Measurements from ENCODE around the gene LCN10.

The LCN10 gene

DNA sequence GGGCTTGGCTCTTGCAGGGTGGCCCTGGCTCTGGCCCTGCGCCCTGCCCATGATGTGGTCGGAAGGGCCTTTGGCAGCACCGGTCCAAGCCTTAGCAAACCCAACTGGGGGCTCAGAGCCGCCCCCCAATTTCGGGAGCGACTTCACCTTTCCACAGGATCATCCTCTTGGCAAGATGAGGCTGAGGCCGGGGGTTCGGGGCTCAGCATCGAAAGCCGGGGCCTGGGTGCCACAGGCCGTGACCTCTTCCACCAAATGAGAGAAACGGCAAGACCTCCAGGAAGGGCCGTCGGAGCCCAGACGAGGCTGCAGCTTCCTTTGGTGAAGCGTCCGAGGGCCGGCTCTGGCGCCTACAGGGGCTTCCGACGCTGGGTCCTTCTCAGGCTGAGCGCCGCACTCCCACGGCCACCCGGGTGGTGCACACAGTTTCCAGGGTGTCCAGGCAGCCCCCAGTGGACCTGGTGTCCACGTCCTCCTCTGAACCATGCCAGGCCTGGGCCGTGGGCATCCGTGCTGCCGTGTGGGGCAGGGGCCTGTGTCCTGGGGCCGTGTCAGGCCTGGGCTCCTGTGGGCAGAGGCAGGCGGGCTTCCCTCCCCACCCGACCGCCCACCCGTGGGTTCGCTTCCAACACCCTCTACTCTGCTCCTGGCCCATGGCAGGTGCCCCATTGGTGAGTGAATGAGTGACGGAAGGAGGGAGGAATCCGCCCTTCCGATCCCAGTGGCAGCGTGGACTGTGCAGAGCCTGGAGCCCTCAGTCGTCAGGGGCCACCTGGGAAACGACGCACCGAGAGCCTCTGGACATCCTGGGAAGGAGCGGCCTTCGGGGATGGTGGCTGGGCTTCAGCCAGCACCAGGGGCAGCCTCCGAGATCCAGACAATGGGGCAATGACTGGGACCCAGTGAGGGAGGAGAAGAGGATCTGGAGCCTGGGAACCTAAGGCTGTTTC, 50.3 kb downstream of the LCN10 start:
- DNase-seq (ENCODE audit: low read depth): no peak
- H3K4me3 ChIP-seq (ENCODE audit: low read depth, low read length): no peak overlapping the region
- TF ChIP-seq POLR2A (IDR thresholded peaks at IDR 0.05; ENCODE audit: extremely low read depth, insufficient read length) (no peak), MYC (IDR thresholded peaks at IDR 0.05; ENCODE audit: low read depth, low read length) (no peak)
- TF ChIP-seq, protein P1, sequence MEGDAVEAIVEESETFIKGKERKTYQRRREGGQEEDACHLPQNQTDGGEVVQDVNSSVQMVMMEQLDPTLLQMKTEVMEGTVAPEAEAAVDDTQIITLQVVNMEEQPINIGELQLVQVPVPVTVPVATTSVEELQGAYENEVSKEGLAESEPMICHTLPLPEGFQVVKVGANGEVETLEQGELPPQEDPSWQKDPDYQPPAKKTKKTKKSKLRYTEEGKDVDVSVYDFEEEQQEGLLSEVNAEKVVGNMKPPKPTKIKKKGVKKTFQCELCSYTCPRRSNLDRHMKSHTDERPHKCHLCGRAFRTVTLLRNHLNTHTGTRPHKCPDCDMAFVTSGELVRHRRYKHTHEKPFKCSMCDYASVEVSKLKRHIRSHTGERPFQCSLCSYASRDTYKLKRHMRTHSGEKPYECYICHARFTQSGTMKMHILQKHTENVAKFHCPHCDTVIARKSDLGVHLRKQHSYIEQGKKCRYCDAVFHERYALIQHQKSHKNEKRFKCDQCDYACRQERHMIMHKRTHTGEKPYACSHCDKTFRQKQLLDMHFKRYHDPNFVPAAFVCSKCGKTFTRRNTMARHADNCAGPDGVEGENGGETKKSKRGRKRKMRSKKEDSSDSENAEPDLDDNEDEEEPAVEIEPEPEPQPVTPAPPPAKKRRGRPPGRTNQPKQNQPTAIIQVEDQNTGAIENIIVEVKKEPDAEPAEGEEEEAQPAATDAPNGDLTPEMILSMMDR (IDR thresholded peaks at IDR 0.05; ENCODE audit: low read depth, low read length): no peak
- TF ChIP-seq, protein P2, sequence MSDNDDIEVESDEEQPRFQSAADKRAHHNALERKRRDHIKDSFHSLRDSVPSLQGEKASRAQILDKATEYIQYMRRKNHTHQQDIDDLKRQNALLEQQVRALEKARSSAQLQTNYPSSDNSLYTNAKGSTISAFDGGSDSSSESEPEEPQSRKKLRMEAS (IDR thresholded peaks at IDR 0.05; ENCODE audit: low read depth, low read length): no peak

DNA sequence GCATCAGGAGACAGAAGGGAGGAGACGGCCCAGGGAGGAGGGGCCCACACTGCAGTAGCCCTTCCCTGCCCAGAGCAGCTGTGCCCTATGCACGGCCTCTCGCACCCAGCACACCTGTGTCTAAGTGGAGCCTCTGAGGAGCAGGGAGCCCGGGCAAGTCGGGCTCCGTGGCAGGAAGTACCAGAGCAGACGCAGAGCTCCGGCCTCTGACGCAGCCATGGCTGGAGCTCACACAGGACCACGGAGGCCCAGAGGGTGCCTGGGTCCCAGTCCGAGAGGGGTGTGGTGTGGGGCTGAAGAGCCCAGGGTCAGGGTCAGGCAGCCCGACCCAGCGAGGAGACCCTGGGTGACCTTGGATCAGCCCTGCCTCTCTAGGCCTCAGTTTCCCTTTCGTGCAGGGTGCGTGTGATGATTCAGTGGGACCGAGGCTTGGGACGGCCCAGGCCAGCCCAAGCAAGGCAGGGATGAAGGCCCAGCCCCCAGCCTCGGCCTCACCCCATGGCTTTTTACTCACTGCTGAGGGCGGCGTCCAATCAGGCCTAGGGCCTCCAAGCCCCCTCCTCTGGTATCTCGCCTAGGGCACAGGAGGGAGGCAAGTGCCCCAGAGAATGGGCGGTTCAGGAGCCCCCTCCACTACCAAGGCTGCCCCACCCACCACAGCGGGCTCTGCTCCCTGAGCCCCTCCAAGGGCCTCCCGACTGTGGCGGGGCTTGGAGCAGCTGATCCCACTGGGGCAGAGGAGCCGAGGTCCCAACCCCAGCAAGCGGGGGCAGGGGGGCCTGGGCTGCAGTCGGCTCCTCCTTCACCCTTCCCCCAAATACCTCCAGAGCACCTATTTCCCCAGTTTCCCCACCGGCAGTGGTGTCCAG, 51.2 kb downstream of the LCN10 start:
- no peak overlapping the region for H3K4me3 ChIP-seq (ENCODE audit: low read depth, low read length)
- no peak for TF ChIP-seq POLR2A (IDR thresholded peaks at IDR 0.05; ENCODE audit: extremely low read depth, insufficient read length)
- TF ChIP-seq MYC (IDR thresholded peaks at IDR 0.05; ENCODE audit: low read depth, low read length): no peak
- TF ChIP-seq, protein P2 (IDR thresholded peaks at IDR 0.05; ENCODE audit: low read depth, low read length): no peak
- TF ChIP-seq, protein P1 (IDR thresholded peaks at IDR 0.05; ENCODE audit: low read depth, low read length): no peak
- DNase-seq (ENCODE audit: low read depth): no peak

DNA sequence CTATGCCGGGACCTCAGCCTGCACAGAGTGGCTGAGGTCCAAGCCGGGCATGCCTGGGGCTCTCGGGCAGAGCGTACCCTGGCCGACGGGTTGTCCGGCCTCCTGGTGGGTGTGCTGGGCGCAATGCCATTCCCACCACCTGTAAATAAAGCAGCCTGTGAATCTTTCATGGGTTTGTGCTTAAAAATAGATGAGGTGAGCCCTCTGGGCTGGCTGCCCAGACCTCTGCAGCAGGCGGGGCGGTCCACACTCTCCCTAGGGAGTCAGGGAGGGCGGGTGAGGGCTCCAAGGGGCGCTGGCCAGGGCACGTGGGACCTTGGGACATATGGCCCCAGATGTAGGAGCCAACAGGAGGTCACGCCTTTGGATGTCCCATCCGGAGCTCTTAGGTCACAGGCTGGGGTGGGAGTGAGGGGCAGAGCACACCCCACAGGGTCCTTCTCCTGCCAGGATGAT, 51.9 kb downstream of the LCN10 start:
- H3K4me3 ChIP-seq (ENCODE audit: low read depth, low read length): no peak overlapping the region
- DNase-seq (ENCODE audit: low read depth): no peak
- TF ChIP-seq, protein P2 (IDR thresholded peaks at IDR 0.05; ENCODE audit: low read depth, low read length): no peak
- TF ChIP-seq, protein P1 (IDR thresholded peaks at IDR 0.05; ENCODE audit: low read depth, low read length): no peak
- TF ChIP-seq POLR2A (IDR thresholded peaks at IDR 0.05; ENCODE audit: extremely low read depth, insufficient read length): no peak
- no peak for TF ChIP-seq MYC (IDR thresholded peaks at IDR 0.05; ENCODE audit: low read depth, low read length)

DNA sequence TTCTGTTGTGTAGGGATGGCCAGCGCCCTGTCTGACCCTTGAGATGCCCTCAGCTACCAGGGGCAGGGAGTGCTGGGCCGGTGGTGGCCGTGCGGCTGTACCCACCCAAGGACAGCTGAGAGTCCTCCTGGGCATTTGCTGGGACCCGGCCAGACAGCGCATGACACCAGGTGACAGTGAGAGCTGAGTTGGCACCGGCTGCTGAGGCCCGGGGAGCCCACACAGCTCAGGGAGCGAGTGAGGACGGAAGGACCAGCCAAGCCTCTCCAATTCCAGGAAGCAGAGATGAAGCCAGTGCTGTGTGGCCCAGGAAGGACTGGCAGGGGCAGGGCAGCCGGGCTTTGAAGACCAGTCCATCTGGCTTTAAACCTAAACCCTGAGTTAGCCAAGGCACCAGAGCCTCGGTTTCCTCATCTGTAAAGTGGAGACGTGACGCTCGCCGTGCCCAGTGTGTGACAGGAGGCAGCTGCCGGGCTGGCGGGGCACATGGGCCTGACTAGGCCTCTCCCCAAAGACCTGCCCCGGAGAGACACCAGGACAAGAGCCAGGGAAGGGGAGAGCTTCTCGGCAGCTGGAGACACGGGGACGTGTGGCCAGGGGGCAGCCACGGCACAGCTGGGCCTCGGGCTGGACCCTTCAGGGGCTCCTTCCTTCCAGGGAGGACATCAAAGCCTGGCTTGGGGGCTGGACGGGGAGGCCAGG, 52.5 kb downstream of the LCN10 start:
- no peak for DNase-seq (ENCODE audit: low read depth)
- TF ChIP-seq, protein P2 (IDR thresholded peaks at IDR 0.05; ENCODE audit: low read depth, low read length): no peak
- TF ChIP-seq, protein P1 (IDR thresholded peaks at IDR 0.05; ENCODE audit: low read depth, low read length): no peak
- TF ChIP-seq POLR2A (IDR thresholded peaks at IDR 0.05; ENCODE audit: extremely low read depth, insufficient read length) (no peak), MYC (IDR thresholded peaks at IDR 0.05; ENCODE audit: low read depth, low read length) (no peak)
- H3K4me3 ChIP-seq (ENCODE audit: low read depth, low read length): no peak overlapping the region

DNA sequence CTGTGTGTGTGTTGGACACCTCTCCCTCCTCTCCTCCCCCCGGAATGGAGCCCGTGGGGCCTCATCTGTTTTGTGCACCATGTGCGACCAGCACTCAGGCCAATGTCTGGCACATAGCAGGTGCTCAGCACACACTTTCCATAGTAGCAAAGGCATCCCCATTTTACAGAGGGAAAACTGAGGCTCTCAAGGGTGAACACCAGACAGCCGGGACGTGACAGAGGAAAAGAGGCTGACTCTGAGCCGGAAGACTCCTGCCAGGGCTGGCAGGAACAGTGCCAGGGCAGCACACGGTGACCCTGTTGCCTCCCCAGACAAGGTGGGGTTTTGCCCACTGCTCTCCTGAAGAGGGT, 53.7 kb downstream of the LCN10 start:
- DNase-seq (ENCODE audit: low read depth): no peak
- TF ChIP-seq MYC (IDR thresholded peaks at IDR 0.05; ENCODE audit: low read depth, low read length): no peak
- TF ChIP-seq, protein P2 (IDR thresholded peaks at IDR 0.05; ENCODE audit: low read depth, low read length): no peak
- TF ChIP-seq, protein P1 (IDR thresholded peaks at IDR 0.05; ENCODE audit: low read depth, low read length): no peak
- no peak for TF ChIP-seq POLR2A (IDR thresholded peaks at IDR 0.05; ENCODE audit: extremely low read depth, insufficient read length)

More for the DNA sequence above, 53.7 kb downstream of the LCN10 start:
- H3K4me3 ChIP-seq (ENCODE audit: low read depth, low read length): no peak overlapping the region
